ENCODE results near the gene SERPINE2.
A peak's percentile ranks its signal among the peaks of the same experiment; 100 is the strongest.

Gene SERPINE2

DNA sequence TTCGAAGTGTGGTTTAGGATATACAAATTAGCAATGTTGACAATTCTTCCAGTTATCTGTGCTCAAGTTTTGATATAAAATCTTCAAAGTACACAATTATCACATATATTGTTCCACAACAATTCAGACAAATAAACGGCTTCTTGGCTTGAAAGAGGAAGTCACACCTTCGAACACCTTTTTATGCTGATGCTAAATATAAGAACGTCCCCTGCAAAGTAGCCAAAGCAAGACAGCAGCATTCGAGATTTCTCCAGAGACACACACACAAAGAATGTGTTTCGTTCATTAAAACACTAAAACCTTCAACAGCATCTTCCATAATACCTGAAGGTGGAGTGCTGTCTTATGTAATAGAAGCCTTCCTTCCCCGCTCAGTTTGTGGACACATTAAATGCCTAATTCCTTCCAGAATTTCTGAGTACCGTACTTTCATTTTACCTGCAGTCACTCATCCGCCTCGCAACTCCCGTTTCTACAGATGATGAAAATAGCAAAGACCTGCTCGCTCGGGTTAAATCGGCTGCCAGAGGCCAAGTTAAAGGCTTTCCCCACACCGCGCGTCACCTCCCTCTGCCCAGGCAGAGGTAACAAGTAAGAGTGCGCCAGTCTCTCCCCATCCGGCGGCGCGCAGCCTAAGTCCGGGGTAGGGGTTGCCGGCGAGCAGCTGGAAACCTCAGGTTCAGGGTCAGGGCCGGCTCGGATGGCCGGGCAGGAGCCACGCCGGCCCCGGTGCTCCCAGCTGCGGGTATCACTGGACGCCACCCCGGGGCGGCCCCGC lies 847 bp downstream of the SERPINE2 start:
- TF ChIP-seq CTCF (conservative IDR thresholded peaks at IDR 0.05; ENCODE audit: control insufficient read depth, insufficient read depth, low read depth, low read length): no peak
- peak overlapping the region; percentile 85 for H3K4me3 ChIP-seq (ENCODE audit: control insufficient read depth, low read depth, low read length)
- peak; percentile 29 for DNase-seq (ENCODE audit: low read depth)

DNA sequence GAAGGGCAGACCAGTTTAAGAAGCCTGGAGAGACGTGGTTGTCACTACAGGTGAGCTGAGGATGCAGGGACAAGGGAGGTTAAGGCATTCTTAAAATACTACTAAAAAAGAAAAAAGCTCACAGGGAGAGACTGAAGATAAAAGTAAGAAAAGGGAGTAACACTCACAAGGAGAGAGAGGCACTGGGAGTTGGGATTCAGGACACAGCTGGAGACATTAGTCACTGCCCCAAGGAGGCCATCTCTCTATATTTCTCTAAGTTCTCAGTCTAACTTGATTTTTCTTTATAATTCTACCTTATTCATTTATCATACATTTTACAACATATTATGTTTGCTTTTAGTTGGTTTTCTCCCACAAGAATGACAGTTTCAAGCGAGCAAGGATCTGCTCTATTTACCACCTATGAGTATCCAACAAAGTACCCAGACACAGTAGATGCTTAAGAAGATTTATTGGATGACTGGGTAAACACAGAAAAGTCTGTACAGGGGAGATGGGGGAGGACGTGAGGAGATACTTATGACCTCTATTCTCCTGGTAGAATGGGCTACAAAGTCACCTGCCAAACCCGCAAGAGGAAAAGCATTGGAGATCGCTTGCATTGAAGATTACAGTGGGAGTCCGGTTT lies 2.2 kb downstream of the SERPINE2 start:
- H3K4me3 ChIP-seq (ENCODE audit: control insufficient read depth, low read depth, low read length): peak overlapping the region; percentile 85
- no peak for TF ChIP-seq CTCF (conservative IDR thresholded peaks at IDR 0.05; ENCODE audit: control insufficient read depth, insufficient read depth, low read depth, low read length)
- peak; percentile 10 for DNase-seq (ENCODE audit: low read depth)

DNA sequence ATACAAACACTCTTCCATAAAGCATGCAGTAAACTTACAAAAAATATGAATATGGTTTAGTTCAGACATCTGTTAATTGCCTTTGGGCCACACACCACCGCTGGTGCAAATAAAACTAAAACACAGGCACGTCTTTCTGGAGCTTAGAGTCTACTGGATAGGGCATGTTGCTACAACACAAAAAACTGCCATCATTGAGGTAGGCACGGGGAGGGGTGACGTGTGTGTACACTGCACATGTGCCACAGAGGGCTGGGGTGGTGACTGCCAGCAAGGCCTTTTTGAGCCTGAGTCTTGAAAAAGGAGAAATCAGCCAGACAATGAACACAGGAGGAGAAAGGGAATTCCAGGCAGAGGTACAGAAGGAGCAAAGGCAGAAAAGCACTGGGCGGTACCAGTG lies 5.1 kb downstream of the SERPINE2 start:
- no peak for TF ChIP-seq CTCF (conservative IDR thresholded peaks at IDR 0.05; ENCODE audit: control insufficient read depth, insufficient read depth, low read depth, low read length)
- DNase-seq (ENCODE audit: low read depth): no peak
- H3K4me3 ChIP-seq (ENCODE audit: control insufficient read depth, low read depth, low read length): no peak overlapping the region

GRCh38 chr2:224033601-224034000 lies 5.5 kb downstream of the SERPINE2 start:
- DNase-seq (ENCODE audit: low read depth): no peak
- no peak overlapping the region for H3K4me3 ChIP-seq (ENCODE audit: control insufficient read depth, low read depth, low read length)
- TF ChIP-seq CTCF (conservative IDR thresholded peaks at IDR 0.05; ENCODE audit: control insufficient read depth, insufficient read depth, low read depth, low read length): no peak

DNA sequence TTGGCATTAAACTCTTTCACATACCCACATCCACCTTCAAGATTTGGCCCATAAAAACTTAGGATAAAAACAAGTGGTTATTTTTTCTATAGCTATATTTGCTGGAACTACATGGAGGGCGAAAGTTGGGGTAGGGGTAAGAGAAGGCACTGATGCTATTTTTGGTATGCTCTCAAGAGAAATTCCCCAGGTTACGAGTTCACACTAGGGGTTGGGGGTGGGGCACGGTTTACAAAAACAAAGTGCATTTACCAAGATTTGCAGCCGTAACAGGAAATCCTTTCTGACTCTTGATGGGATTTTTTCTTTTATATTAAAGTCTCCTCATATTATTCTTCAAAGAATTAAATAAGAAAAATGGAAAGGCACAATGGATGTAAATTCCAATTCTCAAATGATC lies 6.8 kb downstream of the SERPINE2 start:
- TF ChIP-seq CTCF (conservative IDR thresholded peaks at IDR 0.05; ENCODE audit: control insufficient read depth, insufficient read depth, low read depth, low read length): no peak

DNA sequence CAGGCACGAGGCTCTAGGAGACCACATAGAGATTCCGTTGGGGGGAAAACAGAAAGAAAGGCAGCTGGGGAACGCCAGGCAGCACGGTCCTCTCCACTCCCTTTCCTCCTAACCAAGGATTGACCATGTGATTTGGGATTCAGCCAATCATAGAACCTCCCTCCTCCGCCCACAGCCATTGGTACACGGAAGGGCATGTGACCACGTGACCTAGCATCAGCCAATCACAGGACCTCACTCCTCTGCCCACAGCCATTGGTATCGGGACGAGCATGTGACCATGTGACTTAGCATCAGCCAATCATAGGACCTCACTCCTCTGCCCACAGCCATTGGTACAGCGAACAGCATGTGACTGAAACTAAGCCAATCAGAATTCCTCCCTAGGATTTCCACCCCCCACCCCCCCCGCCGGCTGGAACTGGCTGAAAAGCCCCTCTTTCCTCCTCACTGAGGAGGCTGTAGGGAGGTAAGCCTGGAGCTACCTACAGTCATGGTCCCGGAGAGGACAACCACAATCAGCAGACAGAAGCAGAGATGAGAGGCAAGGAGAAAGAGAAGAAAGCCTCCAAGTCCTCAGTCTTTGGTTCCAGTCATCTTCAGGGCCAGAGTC lies 7.6 kb downstream of the SERPINE2 start:
- no peak for TF ChIP-seq CTCF (conservative IDR thresholded peaks at IDR 0.05; ENCODE audit: control insufficient read depth, insufficient read depth, low read depth, low read length)
- no peak overlapping the region for H3K4me3 ChIP-seq (ENCODE audit: control insufficient read depth, low read depth, low read length)
- DNase-seq (ENCODE audit: low read depth): no peak

More for the DNA sequence above, 6.8 kb downstream of the SERPINE2 start:
- DNase-seq (ENCODE audit: low read depth): no peak
- H3K4me3 ChIP-seq (ENCODE audit: control insufficient read depth, low read depth, low read length): no peak overlapping the region

Measured in fibroblast of mammary gland (primary cell).